ENCODE data around the gene MYO3B.

Gene MYO3B

GRCh38 chr2:170241756-170242155 lies 63.8 kb downstream of the MYO3B start:
- DNase-seq = no peak

DNA sequence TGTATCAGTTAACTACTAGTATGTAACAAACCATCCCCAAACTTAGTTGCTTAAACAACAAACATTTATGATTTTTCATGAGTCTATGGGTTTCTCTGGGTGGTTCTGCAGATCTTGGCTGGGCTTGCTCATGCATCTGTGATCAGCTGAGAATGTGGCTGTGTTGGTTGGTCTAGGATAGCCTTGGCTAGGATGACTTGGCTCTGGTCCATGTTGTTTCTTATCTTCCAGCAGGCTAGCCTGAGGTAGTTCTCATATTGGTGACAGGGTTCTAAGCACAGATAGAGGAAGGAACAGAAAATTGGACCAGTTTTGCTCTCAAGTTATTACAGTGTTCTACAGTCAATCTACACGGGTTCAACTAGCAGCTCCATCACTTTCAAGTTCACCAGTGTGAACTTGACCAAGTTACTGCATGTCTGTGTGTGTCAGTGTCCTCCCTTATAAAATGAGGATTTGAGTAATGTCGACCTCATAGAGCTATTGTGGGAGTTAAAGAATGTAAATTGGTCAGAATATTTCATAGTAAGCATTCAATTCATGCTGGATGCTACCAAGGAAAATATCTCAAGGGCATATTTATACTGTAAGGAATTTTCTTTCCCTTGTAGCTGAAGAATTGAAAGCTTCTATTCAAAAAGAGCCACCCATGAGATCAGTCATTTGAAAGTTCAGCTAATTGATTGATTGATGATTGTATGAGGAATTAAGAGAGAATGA lies 65.3 kb downstream of the MYO3B start:
- no peak for DNase-seq

- no peak for DNase-seq
Measured at GRCh38 chr2:170243898-170244297, 66.0 kb downstream of the MYO3B start.

- no peak for DNase-seq
Measured at GRCh38 chr2:170244555-170244954, 66.6 kb downstream of the MYO3B start.

GRCh38 chr2:170245312-170245711 lies 67.4 kb downstream of the MYO3B start:
- no peak for DNase-seq

DNA sequence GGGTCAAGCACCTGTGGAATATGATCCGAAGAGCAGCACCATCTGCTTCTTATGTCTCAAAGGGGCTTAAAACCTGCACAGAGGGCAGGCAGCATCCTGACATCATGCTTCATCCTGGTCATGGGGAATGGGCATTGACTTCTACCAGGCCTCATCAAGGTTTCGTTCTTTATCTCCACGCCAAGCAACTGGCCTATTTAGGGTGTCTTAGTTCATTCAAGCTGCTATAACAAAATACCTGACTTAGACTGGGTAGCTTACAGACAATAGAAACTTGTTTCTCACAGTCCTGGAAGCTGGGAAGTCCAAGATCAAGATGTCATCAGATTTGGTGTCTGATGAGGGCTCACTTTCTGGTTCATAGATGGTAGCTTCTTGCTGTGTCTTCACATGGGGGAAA lies 69.4 kb downstream of the MYO3B start:
- DNase-seq = no peak

DNA sequence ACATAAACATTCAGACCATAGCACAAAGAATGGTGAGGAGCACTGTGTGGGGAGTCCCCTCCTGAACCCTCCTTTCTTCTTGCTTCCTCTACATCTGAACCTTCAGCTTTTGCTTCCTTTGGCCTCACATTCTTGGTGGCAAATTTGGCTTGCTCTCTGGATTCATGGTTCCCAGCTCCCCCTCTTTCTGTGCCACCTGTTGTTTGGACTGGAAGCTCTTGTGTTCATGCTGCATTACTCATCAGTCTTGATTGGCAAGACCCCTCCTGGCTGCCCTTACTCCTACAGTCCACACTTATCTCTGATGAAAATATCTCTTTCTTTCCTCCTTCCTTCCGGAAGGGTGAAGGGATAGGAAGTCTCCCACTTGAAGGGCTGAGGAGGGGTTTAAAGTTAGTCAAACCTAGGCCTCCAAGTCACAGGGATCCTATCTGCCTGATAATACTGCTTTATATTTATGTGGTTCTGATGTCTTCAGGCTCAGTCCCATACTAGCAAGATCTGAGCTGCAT lies 70.0 kb downstream of the MYO3B start:
- no peak for DNase-seq

GRCh38 chr2:170248574-170249393 lies 70.8 kb downstream of the MYO3B start:
- DNase-seq = no peak

GRCh38 chr2:170249761-170250160 lies 71.8 kb downstream of the MYO3B start:
- DNase-seq = no peak

- DNase-seq = no peak
Measured at GRCh38 chr2:170250584-170250983, 72.6 kb downstream of the MYO3B start.

DNA sequence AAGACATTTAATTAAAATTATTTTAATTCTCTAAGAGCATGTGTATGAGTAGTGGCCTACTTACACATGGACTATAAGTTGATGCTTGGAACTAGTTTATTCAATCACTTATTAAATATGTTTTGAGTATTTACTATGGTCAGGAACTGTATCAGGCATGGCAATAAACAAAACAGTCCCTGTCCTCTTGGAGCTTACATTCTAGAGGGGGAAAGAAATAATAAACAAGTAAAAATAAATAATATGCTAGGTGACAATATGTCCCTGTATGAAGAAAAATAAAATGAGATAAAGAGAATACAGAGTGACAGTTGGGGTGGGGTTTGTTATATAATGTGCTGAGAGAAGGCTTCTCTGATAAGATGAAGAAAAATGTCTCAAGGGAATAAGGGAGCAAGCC lies 74.5 kb downstream of the MYO3B start:
- DNase-seq = no peak

GRCh38 chr2:170253721-170254230 lies 75.8 kb downstream of the MYO3B start:
- no peak for DNase-seq

DNA sequence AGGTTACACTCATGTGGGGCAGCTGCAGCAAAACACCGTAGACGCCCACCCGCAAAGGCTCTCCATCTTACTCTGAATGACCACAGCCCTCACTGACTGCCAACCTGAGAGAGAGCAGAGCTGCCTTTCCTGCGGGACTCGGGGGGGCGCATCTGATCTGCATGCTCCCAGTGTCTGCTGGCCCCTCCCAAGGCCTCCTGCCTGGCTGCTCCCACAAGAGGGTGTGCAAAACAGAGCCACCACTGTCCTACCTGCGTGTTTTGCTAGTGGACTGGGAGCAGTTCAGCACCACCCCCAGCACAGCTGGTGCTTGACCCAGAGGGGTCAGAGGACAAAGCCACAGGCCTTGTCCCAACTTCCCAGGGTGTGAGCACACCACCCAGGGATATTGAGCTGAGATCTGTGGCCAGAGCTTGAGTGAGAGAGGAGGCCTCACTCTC lies 76.4 kb downstream of the MYO3B start:
- DNase-seq = no peak

DNA sequence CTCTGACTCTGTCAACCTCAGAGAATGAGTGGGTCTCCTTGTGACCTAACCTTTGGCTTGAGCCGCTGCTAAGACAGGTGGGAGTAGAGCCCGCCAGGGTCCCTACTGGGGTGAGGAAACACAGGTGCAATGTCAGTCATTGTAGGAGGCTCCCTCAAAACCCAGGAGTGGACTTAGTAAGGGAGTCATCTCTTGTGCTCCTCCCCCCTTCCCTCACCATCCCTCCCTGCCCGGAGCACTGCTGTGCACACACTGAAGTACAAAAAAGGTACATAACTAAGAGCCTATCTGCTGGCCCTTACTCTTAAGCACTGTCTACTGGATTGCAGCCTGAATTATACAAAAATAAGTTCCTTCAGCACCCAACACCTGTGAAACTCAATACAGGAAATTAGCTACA lies 77.2 kb downstream of the MYO3B start:
- no peak for DNase-seq

- no peak for DNase-seq
Measured at GRCh38 chr2:170255971-170256370, 78.0 kb downstream of the MYO3B start.

GRCh38 chr2:170258382-170258781 lies 80.4 kb downstream of the MYO3B start:
- no peak for DNase-seq

GRCh38 chr2:170260188-170260587 lies 82.2 kb downstream of the MYO3B start:
- no peak for DNase-seq

DNA sequence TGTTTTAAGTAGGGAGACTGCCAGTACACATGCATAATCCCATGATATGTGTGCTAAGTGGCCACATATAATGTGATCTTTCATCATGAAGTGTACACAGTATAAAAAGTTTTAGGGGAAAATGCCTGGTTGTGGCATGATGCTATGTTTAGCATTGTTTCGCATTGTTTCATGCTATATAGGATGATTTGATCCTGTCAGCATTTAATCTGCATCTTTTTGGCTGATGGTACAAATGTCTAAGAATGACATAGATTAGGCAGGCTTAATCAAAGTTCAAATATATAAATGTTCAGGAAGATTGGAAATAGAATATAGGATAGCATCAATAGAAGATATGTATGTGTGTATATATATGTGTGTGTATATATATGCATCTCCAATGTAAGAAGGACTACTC lies 83.6 kb downstream of the MYO3B start:
- no peak for DNase-seq

DNA sequence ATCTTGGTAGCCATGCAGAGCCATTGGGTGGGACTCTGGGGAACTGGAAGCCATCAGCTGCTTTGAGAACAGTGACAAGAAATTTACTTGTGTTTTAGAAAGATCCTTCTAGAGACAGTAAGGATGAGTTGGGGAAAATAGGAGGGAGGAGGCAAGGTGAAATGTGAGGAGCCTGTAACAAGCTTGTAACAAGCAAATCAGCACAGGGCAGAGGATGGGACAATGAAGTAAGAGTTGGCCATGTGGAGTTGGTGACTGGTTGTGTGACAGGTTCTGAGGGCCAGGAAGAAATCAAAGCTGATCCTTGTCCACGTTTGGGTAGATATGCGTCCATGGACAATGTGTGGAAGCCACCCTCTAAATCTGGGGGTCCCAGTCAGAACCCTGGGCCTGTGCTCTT lies 84.4 kb downstream of the MYO3B start:
- DNase-seq = no peak

DNA sequence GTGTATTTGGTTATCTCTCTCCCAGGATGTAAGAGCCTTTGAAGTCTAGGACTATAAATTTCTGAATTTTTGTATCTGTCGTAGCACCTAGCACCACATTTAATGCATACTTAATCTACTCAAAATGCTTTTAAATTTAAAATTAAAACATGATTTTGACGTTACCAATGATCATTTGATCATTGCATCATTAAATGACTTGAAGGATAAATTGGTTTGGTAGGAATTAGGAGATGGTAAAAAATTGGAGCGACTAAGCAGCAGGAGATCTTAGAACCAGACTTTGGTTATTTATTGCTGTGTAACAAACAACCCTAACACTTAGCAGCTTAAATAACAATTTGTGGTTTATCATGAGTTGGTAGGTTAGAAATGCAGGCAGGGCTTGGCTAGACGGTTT lies 84.9 kb downstream of the MYO3B start:
- DNase-seq = no peak

DNA sequence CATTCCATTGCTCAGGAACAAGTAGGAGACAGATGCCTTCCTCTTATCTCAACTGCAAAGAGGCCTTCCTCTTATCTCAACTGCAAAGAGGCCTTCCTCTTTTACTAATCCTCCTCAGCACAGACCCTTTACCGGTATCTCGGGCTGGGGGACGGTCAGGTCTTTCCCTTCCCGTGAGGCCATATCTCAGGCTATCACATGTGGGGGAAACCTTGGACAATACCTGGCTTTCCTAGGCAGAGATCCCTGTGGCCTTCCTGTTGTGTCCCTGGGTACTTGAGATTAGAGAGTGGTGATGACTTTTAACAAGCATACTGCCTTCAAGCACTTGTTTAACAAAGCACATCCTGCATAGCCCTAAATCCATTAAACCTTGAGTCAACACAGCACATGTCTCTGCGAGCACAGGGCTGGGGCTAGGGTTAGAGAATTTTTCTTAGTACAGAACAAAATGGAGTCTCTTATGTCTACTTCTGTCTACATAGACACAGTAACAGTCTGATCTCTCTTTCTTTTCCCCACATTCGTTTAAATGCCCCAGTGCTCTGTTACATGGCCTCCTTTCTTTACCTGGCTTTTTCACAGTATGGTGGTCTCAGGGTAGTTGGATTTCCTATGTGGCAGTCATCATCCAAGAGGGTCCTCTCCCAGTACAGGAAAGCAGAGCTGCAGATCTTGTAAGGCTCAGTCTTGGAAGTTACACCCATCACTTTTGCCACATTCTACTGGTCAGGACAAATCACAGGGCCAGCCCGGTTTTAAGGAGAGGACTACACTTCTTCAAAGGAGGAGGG lies 86.0 kb downstream of the MYO3B start:
- DNase-seq = peak; percentile 78

DNA sequence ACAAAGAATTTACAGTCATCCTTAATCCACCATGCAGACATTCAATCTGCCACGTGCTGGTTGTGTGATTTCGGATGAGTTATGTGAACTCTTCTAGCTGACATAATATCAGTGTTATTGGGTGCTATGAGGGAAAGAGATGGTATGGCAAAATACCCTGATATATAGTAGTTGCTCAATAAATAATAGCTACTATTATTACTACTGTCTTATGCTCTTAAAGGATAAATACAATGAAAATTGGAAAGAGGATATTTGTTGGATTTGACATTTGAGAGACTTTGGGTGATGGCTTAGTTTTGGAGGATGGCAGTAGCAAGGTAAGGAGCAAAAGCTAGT lies 86.5 kb downstream of the MYO3B start:
- DNase-seq = no peak

GRCh38 chr2:170264865-170265264 lies 86.9 kb downstream of the MYO3B start:
- DNase-seq = no peak

All from DMS153 (cell line).